ENCODE measurements around the gene ALOX15B.
"Not testable (repeated sequence)": the region's sequence is repeated elsewhere in the genome, so short reads cannot be mapped to it uniquely, and the experiment has no call there.

The ALOX15B gene

GRCh38 chr17:8063761-8064534 is 25.1 kb downstream of the ALOX15B start:
- DNase-seq: no peak

- no peak for DNase-seq
Observed at GRCh38 chr17:8064561-8065019, 25.7 kb downstream of the ALOX15B start.

GRCh38 chr17:8066841-8067775 is 28.2 kb downstream of the ALOX15B start:
- DNase-seq: no peak

GRCh38 chr17:8067806-8068205 is 28.9 kb downstream of the ALOX15B start:
- DNase-seq: no peak

- DNase-seq: no peak
Observed at GRCh38 chr17:8068736-8069586, 30.1 kb downstream of the ALOX15B start.

- DNase-seq: no peak
Observed at GRCh38 chr17:8069587-8069860, 30.7 kb downstream of the ALOX15B start.

- DNase-seq: no peak
Observed at GRCh38 chr17:8071496-8071895, 32.6 kb downstream of the ALOX15B start.

- no peak for DNase-seq
Observed at GRCh38 chr17:8072341-8072728, 33.5 kb downstream of the ALOX15B start.

- peak; percentile 38 for DNase-seq
Observed at GRCh38 chr17:8072729-8073461, 34.0 kb downstream of the ALOX15B start.

GRCh38 chr17:8073627-8074484 is 35.0 kb downstream of the ALOX15B start:
- peak; percentile 88 for DNase-seq

GRCh38 chr17:8074554-8074953 is 35.7 kb downstream of the ALOX15B start:
- DNase-seq: no peak

- DNase-seq: no peak
Observed at GRCh38 chr17:8075081-8075480, 36.2 kb downstream of the ALOX15B start.

- no peak for DNase-seq
Observed at GRCh38 chr17:8075574-8076342, 36.9 kb downstream of the ALOX15B start.

GRCh38 chr17:8076502-8077266 is 37.8 kb downstream of the ALOX15B start:
- no peak for DNase-seq

GRCh38 chr17:8077939-8078338 is 39.1 kb downstream of the ALOX15B start:
- not testable (repeated sequence) for DNase-seq

- peak; percentile 83 for DNase-seq
Observed at GRCh38 chr17:8079291-8080207, 40.7 kb downstream of the ALOX15B start.

GRCh38 chr17:8080208-8080798 is 41.4 kb downstream of the ALOX15B start:
- no peak for DNase-seq

GRCh38 chr17:8080799-8081219 is 42.0 kb downstream of the ALOX15B start:
- DNase-seq: no peak
